Tibial nerve (tissue), 3 donors: ENCODE measurements around the gene DUS1L.

Experiments used
- POLR2A ChIP-seq, 2 donors: fragments of 450-650 bp; IDR thresholded peaks; one replicate each; pipeline ENCODE4 v1.6.1; 2017; ENCODE audit warnings: antibody characterized with exemption in 2 of 2, mild to moderate bottlenecking in 2 of 2, moderate library complexity in 2 of 2
- TF ChIP-seq, protein P1 (sequence below), 5 experiments: fragments of 200-600 bp in 3 of 5; fragments of 450-650 bp in 2 of 5; sonication (generic) in 3 of 5; IDR thresholded peaks; one replicate each; pipeline ENCODE4 v1.5.1; 2016 to 2019; ENCODE audit warnings: antibody characterized with exemption in 5 of 5, mild to moderate bottlenecking in 3 of 5, moderate library complexity in 2 of 5

DNA sequence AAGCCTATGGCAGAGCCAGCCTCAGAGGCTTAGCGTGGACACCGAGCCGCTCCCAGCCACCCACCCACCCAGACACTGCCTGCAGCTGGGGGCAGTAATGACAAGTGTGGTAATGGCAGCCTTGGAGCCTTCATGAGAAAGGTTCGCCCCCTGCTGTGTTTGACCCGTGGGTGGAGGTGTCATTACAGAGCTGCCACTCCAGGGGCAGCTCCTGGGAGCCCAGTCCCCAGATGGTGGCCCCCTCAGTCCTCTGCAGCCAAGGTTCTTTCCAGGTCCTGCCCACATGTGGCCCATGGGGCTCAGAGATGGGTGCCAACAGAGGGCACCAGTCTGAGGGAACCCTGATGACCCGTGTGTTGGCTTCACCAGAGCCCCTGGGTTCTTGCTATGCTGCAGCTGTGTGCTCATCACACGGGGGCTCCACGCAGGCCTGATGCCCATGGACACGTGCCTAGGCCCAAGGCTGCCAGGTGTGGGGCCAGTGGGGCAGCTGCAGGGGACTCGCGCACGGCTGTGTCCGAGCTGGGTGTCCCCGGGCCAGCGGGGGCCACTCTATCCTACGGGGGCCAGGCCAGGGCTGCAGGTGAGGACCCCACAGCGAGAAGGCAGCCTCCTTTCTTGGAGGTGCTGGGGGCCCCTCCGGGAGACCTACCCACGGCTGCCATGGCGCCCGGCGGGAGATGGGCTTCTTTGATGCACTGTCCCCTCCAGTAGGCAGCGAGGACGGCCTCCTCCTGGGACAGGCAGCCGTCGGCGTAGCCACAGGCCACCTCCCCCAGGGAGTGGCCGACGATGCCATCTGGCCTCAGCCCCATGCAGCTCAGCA, 24.3 kb upstream of the DUS1L start:
- TF ChIP-seq, protein P1, sequence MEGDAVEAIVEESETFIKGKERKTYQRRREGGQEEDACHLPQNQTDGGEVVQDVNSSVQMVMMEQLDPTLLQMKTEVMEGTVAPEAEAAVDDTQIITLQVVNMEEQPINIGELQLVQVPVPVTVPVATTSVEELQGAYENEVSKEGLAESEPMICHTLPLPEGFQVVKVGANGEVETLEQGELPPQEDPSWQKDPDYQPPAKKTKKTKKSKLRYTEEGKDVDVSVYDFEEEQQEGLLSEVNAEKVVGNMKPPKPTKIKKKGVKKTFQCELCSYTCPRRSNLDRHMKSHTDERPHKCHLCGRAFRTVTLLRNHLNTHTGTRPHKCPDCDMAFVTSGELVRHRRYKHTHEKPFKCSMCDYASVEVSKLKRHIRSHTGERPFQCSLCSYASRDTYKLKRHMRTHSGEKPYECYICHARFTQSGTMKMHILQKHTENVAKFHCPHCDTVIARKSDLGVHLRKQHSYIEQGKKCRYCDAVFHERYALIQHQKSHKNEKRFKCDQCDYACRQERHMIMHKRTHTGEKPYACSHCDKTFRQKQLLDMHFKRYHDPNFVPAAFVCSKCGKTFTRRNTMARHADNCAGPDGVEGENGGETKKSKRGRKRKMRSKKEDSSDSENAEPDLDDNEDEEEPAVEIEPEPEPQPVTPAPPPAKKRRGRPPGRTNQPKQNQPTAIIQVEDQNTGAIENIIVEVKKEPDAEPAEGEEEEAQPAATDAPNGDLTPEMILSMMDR (IDR thresholded peaks at IDR 0.05), result no peak
- TF ChIP-seq POLR2A (IDR thresholded peaks at IDR 0.05), result no peak
